Liver (tissue), 9 donors: ENCODE data around the gene GPATCH3. TPM values are rescaled to one million over a fixed set of nuclear protein-coding genes. Genes with fewer than 3 reads are reported as not detected.

Source experiments
- DNase-seq: peaks from one replicate; pipeline ENCODE4 v3.0.0-alpha.2; 2017; ENCODE audit warnings: low spot score
- H3K27ac ChIP-seq, 2 donors: one replicate each; pipeline ENCODE4 v1.7.0; 2013; ENCODE audit warnings: inconsistent platforms in 2 of 2, low read length in 2 of 2, control low read depth in 1 of 2, low read depth in 1 of 2, mild to moderate bottlenecking in 1 of 2
- H3K27me3 ChIP-seq, 4 donors: one replicate each; pipeline versions ENCODE4 v1.6.1 to v1.7.0; 2013; ENCODE audit warnings: low read length in 3 of 4, inconsistent platforms in 1 of 4, mild to moderate bottlenecking in 1 of 4, moderate library complexity in 1 of 4; ENCODE audit not compliant: control insufficient read depth in 4 of 4, insufficient read depth in 4 of 4
- H3K36me3 ChIP-seq, 4 donors: one replicate each; pipeline versions ENCODE4 v1.6.1 to v1.7.0; 2013; ENCODE audit warnings: low read length in 3 of 4, mild to moderate bottlenecking in 3 of 4, low read depth in 1 of 4, moderate library complexity in 1 of 4; ENCODE audit not compliant: control insufficient read depth in 4 of 4, insufficient read depth in 3 of 4
- H3K4me1 ChIP-seq, 4 donors: one replicate each; pipeline versions ENCODE4 v1.6.1 to v1.7.0; 2013; ENCODE audit warnings: low read length in 3 of 4, mild to moderate bottlenecking in 3 of 4, moderate library complexity in 1 of 4; ENCODE audit not compliant: control insufficient read depth in 4 of 4, insufficient read depth in 4 of 4
- H3K4me3 ChIP-seq, 3 donors: one replicate each; pipeline versions ENCODE4 v1.6.1 to v1.7.0; 2013; ENCODE audit warnings: low read length in 3 of 3, control low read depth in 1 of 3, low read depth in 1 of 3, mild to moderate bottlenecking in 1 of 3
- H3K9ac ChIP-seq, 2 donors: one replicate each; pipeline ENCODE4 v1.7.0; 2013; ENCODE audit warnings: low read length in 2 of 2, mild to moderate bottlenecking in 2 of 2, moderate library complexity in 2 of 2, control low read depth in 1 of 2, low read depth in 1 of 2
- H3K9me3 ChIP-seq, 4 donors: one replicate each; pipeline versions ENCODE4 v1.6.1 to v1.7.0; 2013; ENCODE audit warnings: low read length in 3 of 4; ENCODE audit not compliant: control insufficient read depth in 4 of 4
- ATF3 ChIP-seq: IDR thresholded peaks from 2 replicates; pipeline ENCODE4 v1.6.1; 2016; ENCODE audit warnings: antibody characterized with exemption
- CTCF ChIP-seq: fragments of 150-350 bp; IDR thresholded peaks from 2 replicates; pipeline ENCODE4 v1.5.1; 2017; ENCODE audit warnings: improper control_type of control experiment, low read depth, low read length; ENCODE audit not compliant: missing input control
- EGR1 ChIP-seq, 2 donors: IDR thresholded peaks; 2 replicates each; pipeline ENCODE4 v1.6.1; 2016 to 2018; ENCODE audit warnings: antibody characterized with exemption in 2 of 2, low read depth in 2 of 2
- FOXA1 ChIP-seq: IDR thresholded peaks from 2 replicates; pipeline ENCODE4 v1.6.1; 2016; ENCODE audit warnings: antibody characterized with exemption
- FOXA2 ChIP-seq: IDR thresholded peaks from 2 replicates; pipeline ENCODE4 v1.6.1; 2016; ENCODE audit warnings: antibody characterized with exemption
- GABPA ChIP-seq, 2 donors: IDR thresholded peaks in 1 of 2; conservative IDR thresholded peaks in 1 of 2; 2 replicates each; pipeline ENCODE4 v1.6.1; 2016; ENCODE audit warnings: antibody characterized with exemption in 2 of 2, mild to moderate bottlenecking in 1 of 2, moderate library complexity in 1 of 2
- HNF4A ChIP-seq, 2 donors: conservative IDR thresholded peaks; 2 replicates each; pipeline ENCODE4 v1.6.1; 2016; ENCODE audit warnings: antibody characterized with exemption in 2 of 2, mild to moderate bottlenecking in 2 of 2
- HNF4G ChIP-seq: IDR thresholded peaks from 2 replicates; pipeline ENCODE4 v1.6.1; 2016; ENCODE audit warnings: antibody characterized with exemption
- JUND ChIP-seq, 2 donors: IDR thresholded peaks; 2 replicates each; pipeline ENCODE4 v1.6.1; 2016; ENCODE audit warnings: antibody characterized with exemption in 2 of 2
- MAX ChIP-seq: IDR thresholded peaks from 2 replicates; pipeline ENCODE4 v1.6.1; 2016; ENCODE audit warnings: antibody characterized with exemption
- NR2F2 ChIP-seq: IDR thresholded peaks from 2 replicates; pipeline ENCODE4 v1.6.1; 2016; ENCODE audit warnings: antibody characterized with exemption
- RAD21 ChIP-seq, 2 donors: IDR thresholded peaks; 2 replicates each; pipeline ENCODE4 v1.6.1; 2016; ENCODE audit warnings: antibody characterized with exemption in 2 of 2, mild to moderate bottlenecking in 2 of 2
- REST ChIP-seq: IDR thresholded peaks from 2 replicates; pipeline ENCODE4 v1.6.1; 2016; ENCODE audit warnings: antibody characterized with exemption, mild to moderate bottlenecking
- RXRA ChIP-seq, 2 donors: IDR thresholded peaks; 2 replicates each; pipeline ENCODE4 v1.6.1; 2017 to 2018; ENCODE audit warnings: antibody characterized with exemption in 2 of 2, mild to moderate bottlenecking in 1 of 2
- SP1 ChIP-seq: IDR thresholded peaks from 2 replicates; pipeline ENCODE4 v1.6.1; 2018; ENCODE audit warnings: antibody characterized with exemption, mild to moderate bottlenecking
- TAF1 ChIP-seq: conservative IDR thresholded peaks from 2 replicates; pipeline ENCODE4 v1.6.1; 2016; ENCODE audit warnings: antibody characterized with exemption, mild to moderate bottlenecking
- YY1 ChIP-seq: IDR thresholded peaks from 2 replicates; pipeline ENCODE4 v1.6.1; 2016; ENCODE audit warnings: antibody characterized with exemption, mild to moderate bottlenecking
- WGBS: extraction: QIAGEN DNeasy Blood & Tissue Kit; methylation state at CpG from one replicate; pipeline ENCODE4 v1.1.7; 2013; 5-methylcytosine and 5-hydroxymethylcytosine counted together
- polyA plus RNA-seq, 2 donors: library from polyadenylated mRNA; stranded (reverse) in 1 of 2; unstranded in 1 of 2; fragments of 200-250 nt in 1 of 2; fragments of >200 nt in 1 of 2; fragmentation: Nextera tagmentation in 1 of 2; extraction: Ambion mirVana in 1 of 2; gene quantifications; one replicate each; pipeline versions ENCODE4 v1.2.1 to v1.2.3, GENCODE V29; 2013 to 2015
- total RNA-seq, 2 donors: library from RNA; depleted of rRNA; stranded (reverse); fragments of >200 nt; gene quantifications; one replicate each; pipeline ENCODE4 v1.2.3, GENCODE V29; 2014
- TF ChIP-seq, protein P1 (sequence below): IDR thresholded peaks from 2 replicates; pipeline ENCODE4 v1.6.1; 2016; ENCODE audit warnings: antibody characterized with exemption
- donor health status: healthy.
- donor health status: healthy.
- donor health status: healthy.
- donor health status: healthy.
- donor health status: healthy.

The GPATCH3 gene
- total and polyA plus RNA-seq, 4 donors = 5.8 to 6.3 (median 6.2) TPM

- 97% methylated on average over 13 of the region's 13 CpGs for WGBS
- Histone ChIP-seq H3K36me3 (peaks cover 8 to 40% (median 25%) of the 10 kb centered on the region in 4 donors), H3K4me3 (no peak overlapping the region)
Observed at GRCh38 chr1:26894263-26894662, 6.0 kb downstream of the GPATCH3 start.

More at GRCh38 chr1:26894263-26894662, 6.0 kb downstream of the GPATCH3 start:
- H3K9ac ChIP-seq = no peak overlapping the region
- no peak for DNase-seq
- H3K4me1 ChIP-seq = peaks cover 1 to 18% (median 15%) of the 10 kb centered on the region in 4 donors
- H3K9me3 ChIP-seq = no peaks in the 10 kb centered on the region
- no peaks in the 10 kb centered on the region for H3K27me3 ChIP-seq
- H3K27ac ChIP-seq = no peak overlapping the region
- TF ChIP-seq FOXA1 (no peak), RXRA (IDR thresholded peaks at IDR 0.05) (no peak), MAX (no peak), HNF4A (conservative IDR thresholded peaks at IDR 0.05) (no peak), SP1 (no peak), JUND (IDR thresholded peaks at IDR 0.05) (no peak), CTCF (no peak), EGR1 (IDR thresholded peaks at IDR 0.05; ENCODE audit: low read depth in 2 of 2) (no peak), REST (no peak), FOXA2 (no peak), HNF4G (no peak), YY1 (no peak), TAF1 (no peak), NR2F2 (no peak), ATF3 (no peak), RAD21 (IDR thresholded peaks at IDR 0.05) (no peak), GABPA (IDR thresholded peaks at IDR 0.05 in 1 of 2, conservative IDR thresholded peaks at IDR 0.05 in 1 of 2) (no peak)
- TF ChIP-seq, protein P1, sequence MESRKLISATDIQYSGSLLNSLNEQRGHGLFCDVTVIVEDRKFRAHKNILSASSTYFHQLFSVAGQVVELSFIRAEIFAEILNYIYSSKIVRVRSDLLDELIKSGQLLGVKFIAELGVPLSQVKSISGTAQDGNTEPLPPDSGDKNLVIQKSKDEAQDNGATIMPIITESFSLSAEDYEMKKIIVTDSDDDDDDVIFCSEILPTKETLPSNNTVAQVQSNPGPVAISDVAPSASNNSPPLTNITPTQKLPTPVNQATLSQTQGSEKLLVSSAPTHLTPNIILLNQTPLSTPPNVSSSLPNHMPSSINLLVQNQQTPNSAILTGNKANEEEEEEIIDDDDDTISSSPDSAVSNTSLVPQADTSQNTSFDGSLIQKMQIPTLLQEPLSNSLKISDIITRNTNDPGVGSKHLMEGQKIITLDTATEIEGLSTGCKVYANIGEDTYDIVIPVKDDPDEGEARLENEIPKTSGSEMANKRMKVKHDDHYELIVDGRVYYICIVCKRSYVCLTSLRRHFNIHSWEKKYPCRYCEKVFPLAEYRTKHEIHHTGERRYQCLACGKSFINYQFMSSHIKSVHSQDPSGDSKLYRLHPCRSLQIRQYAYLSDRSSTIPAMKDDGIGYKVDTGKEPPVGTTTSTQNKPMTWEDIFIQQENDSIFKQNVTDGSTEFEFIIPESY = no peak
